GM21381 (cell line): ENCODE results near the gene EVI5L.
"Not testable (repeated sequence)": the region's sequence is repeated elsewhere in the genome, so short reads cannot be mapped to it uniquely, and the experiment has no call there.

ENCODE experiments used
- ATAC-seq: cut with Tn5 transposase; IDR thresholded peaks from one replicate; pipeline ENCODE4 v1.9.1; 2021; ENCODE audit warnings: mild to moderate bottlenecking, moderate library complexity; ENCODE audit not compliant: unreplicated experiment

The EVI5L gene

DNA sequence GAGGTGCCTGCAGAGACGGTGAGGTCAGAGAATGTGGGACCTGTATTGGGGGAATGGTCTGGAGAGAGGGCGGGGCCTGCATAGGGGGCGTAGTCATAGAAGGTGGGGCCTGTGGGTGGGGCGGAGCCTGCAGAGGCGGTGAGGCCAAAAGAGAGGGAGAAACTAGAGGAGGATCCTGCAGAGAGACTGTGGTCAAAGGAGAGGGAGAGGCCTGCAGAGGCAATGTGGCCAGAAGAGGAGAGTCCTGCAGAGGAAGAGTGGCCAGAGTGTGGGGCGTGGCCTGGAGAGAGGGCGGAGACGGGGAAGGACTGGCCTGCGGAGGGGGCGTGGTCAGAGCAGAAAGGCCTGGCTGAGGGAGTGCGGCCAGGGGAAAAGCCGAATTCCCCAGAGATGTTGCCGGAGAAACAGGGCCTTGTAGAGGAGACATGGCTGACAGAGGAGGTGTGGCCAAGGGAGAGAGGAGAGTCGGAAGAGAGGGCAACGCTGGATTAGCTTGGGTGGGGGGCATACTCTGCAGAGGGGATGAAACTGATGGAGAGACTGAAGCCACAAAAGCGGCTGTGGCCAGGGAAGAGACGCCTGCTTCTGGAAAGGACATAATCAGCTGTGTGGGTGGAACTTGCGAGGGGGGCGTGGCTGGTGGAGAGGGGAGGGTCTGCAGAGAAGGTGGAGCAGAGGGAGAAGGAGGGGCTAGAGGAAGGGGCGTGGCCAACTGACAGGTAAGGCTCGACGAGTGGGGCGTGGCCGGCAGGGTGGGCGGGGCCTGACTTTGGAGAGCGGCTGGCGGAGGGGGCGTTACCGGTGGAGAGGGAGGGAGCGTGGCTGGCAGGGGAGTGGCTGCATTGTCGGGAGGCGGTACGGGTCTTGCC, 41.7 kb downstream of the EVI5L start:
- no peak for ATAC-seq

DNA sequence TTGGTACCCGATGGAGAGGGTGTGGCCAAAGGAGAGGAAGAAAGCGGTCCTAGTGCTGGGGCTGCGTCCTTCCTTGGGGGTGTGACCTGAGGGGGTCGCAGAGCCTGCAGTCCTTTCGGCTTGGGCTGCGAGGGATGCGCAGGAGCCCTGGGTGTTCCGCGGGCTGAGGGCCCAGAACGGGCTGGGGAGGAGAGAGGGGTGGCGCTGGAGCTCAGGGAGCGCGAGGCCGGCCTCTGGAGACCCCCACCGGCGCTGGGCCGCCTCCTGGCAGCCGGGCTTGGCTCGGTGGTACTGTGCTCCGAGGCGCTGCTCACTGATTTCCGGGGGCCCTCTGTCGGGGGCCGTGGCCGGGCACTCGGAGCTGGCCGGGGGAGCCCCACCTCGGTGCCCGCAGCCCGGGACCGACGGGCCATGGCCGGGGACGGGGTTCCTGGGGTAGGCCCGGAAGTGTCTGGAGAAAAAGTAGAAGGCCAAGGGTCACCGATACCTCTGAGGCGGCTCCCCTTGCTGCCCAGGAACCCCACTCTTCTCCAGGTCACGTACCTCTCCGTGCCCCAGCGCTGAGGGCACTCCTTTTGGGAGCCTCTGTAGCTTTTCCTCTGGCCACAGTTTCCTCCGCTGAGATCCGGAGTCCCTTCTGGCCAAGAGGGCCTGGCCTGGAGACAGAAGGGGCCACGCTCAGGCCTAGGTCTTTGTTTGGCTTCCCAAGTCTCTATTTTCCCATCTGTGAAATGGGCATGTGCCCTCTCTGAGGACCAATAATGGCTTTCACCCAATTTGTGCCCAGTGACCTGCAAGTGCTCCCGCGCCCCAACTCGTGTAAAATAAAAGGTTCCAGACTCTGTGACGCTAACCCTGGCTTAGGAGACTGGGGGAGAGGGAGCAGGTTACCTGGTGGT, 42.5 kb downstream of the EVI5L start:
- no peak for ATAC-seq

- ATAC-seq, result no peak
Measured at GRCh38 chr19:7873304-7874075, 43.5 kb downstream of the EVI5L start.

DNA sequence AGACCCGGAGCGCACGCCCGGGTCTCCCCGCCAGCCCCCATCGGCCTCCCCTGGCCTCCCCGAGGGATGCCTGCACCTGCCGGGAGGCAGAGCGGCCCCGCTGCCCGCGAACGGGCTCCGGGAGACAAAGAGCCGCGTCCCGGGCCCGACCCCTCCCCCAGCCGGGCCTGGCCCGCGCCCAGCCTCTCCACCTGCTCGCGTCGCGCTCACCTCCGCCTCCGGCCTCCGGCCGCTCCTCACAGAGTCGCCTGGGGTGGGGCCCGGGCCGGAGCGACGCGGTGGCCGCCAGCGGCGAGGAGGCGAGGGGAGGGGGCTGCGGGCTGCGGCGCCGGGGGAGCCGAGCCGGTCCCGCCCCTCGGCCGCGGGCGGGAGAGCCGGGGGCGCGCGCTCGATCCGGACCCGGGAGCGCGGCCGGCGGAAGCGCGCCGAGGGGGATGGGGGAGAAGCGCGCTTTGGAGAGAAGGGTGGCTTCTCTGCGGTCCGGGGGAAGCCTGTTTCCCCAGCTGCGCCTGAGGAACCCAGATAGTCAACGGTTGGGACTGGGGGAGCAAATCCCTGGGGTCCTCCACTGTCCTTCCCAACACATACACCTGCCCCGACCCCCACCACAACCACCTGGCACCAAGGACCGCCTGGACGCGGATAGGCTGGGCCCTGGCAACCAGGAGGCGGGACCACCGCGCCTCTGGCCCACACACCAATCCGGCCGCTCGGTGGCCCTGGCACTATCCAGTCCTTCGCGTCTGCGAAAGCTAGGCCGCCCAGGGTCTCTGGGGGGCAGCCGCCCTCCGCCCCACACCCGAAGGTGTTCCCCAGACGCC, 44.3 kb downstream of the EVI5L start, which contains the start of gene PRR36:
Gene PRR36, minus strand, starts transcription at position 315 of the 821 bp plus-strand sequence. CDS start 701 bp downstream, outside the sequence.
- no peak for ATAC-seq

GRCh38 chr19:7874897-7875273, 44.9 kb downstream of the EVI5L start:
- no peak for ATAC-seq

GRCh38 chr19:7877249-7877836, 47.3 kb downstream of the EVI5L start:
- ATAC-seq, result no peak

DNA sequence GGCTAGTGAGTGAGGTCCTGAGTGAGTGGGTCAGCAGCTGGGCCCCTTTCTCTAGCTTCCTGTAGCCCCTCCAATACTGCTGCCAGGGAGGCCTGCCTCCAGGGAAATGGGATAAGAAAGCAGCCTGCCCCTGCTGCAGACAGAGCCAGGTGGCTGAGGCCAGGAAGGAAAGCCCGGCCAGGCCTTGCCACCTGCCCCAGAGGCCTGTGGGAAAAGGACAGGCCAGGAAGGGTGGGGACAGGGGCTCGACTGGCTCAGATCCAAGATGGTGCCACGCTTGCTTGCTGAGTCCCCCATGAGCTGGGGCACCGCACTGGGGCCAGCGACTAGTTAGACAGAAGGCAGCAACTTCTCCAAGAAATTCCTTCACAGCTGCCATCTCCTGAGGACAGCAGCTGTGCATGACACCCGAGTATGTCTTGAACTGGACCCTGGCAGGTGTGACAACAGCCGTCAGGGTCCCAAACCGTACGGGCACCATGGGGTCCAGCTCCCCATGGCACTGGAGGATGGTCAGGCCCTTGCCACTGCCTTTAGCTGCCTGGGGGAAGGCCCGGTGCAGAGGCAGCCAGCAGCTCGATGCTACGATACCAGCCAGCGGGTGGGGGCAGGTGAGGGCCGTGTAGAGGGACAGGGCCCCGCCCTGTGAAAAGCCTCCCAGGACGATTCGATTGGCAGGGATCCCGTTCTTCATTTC, 49.2 kb downstream of the EVI5L start:
- ATAC-seq, result no peak

DNA sequence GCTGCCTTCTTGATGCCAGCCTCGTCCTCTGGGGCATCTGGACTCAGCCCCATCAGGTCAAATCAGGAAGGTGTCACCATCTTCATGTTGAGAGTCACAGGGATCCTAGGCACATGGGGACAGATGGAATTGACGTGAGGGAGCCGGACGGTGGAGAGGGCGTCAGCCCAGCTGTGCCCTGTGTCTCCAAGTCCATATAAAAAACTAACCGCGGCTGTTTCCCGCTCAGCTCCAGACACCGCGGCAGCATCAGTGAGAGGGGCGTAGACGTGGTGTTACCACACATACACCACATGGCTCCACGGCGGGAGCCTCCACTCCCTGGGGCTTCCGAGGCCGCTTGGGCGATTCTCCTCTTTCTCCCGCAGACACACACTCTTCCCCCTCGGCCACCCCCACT, 49.8 kb downstream of the EVI5L start:
- ATAC-seq, result no peak

DNA sequence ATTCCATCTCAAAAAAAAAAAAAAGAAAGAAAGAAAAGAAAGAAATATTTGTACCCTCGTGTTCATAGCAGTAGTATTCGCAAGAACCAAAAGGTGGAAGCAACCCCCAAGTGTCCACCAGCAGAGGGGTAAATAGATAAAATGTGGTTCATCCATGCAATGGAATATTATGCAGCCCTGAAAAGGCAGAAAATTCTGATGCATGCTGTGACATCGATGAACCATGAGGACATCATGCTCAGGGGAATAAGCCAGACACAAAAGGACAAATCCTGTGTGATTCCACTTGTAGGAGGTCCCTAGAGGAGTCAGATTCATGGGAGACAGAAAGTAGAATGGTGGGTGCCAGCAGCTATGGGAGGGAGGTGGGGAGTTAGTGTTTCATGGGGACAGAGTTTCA, 51.9 kb downstream of the EVI5L start:
- ATAC-seq, result no peak

DNA sequence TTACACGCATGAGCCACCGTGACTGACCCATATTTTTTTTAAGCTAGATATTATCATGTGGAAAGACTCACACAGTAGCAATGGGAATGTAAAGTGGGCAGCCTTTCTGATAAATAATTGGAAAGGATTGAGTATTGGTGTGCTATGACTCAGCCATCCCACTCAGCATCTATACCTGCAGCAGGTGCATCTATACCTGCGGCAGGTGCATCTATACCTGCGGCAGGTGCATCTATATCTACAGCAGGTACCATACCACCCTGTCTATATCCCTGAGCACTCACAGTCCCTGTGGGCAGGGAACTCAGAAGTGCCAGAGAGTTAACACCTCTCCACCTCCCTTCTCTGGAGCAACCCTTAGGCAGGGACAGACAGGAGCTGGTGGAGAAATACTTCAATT, 53.1 kb downstream of the EVI5L start:
- ATAC-seq, result no peak

GRCh38 chr19:7883796-7884570, 54.0 kb downstream of the EVI5L start:
- no peak for ATAC-seq

DNA sequence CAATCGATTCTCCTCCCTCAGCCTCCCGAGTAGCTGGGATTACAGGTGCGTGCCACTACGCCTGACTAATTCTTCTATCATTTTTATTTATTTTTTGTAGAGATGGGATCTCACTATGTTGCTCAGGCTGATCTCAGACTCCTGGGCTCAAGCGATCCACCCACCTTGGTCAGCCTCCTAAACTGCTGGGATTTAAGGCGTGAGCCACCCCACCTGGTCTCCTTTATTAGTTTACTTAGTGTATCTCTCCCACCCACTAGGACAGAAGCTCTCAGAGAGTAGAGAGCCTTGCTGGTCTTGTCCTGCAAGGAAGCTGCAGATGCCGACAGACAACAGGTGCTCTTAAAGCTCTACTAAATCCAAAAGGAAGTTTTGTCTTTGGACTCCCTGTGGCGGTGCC, 55.8 kb downstream of the EVI5L start:
- ATAC-seq, result no peak

DNA sequence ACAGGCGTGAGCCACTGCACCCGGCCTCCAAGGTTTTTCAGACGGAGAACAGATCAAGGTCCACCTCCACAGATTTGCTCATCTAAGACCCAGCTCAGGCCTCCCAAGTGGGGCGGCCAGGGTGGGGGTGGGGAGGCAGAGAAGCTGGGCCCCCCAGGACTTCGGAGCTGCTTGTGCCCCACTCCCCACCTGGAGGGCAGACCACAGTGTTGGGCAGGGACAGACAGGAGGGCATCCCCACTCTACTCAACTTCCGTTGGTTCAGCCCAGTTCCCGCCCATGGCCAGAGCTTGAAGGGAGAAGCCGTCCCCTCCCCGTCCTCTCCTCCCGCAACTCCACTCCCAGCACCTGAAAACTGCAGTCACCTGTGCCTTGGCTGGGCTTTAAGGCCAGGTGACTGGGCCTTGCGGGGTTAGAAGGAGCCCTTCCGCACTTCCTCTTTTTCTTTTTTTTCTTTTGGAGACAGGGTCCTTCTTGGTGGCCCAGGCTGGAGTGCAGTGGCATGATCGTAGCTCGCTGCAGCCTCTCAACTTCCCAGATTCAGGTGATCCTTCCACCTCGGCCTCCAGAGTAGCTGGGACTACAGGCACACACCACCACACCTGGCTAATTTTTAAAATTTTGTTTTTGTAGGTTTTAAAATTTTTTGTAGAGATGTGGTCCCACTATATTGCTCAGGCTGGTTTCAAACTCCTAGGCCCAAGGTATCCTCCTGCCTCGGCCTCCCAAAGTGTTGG, 57.6 kb downstream of the EVI5L start:
- ATAC-seq, result no peak

GRCh38 chr19:7888145-7888825, 58.3 kb downstream of the EVI5L start, which contains the start of gene LRRC8E:
TSS of gene LRRC8E (plus strand) at chr19:7888510. CDS start at chr19:7895604, 7,094 bp downstream.
- ATAC-seq, result no peak

DNA sequence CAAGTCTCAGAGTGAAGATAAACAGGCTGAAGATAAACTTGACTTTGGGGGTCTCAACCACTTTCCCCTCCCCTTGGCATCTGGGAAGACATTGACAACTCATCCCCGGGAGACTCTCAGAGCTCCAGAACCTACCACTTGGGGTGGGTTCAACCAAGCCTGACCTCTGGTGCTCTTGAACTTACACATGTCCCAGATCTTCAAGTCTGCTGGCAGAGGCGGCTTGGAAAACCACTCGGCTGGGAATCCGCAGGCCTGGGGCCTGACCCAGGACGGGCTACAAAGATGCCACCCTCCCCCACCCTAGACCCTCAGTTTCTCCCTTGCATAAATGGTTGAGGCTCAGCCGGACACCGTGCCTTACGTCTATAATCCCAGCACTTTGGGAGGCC, 58.8 kb downstream of the EVI5L start:
- no peak for ATAC-seq

- not testable (repeated sequence) for ATAC-seq
Measured at GRCh38 chr19:7893362-7894101, 63.5 kb downstream of the EVI5L start.
